K562 (cell line): Measurements from ENCODE around the gene ATP1A2. TPM values are rescaled to one million over a fixed set of nuclear protein-coding genes. Genes with fewer than 3 reads are reported as not detected.

Experiments used
- ATF3 ChIP-seq, 2 experiments: fragments of 450-650 bp in 1 of 2; sonication (generic) in 1 of 2; formaldehyde crosslinking in 1 of 2; IDR thresholded peaks in 1 of 2; conservative IDR thresholded peaks in 1 of 2; 2 replicates each; pipeline versions ENCODE4 v1.6.1 to v1.8.1; 2016 to 2023; ENCODE audit warnings: mild to moderate bottlenecking in 2 of 2, moderate library complexity in 2 of 2, inconsistent platforms in 1 of 2, missing genetic modification reagents in 1 of 2
- BCLAF1 ChIP-seq, 2 experiments: fragments of 450-650 bp in 1 of 2; IDR thresholded peaks; 2 replicates each; pipeline ENCODE4 v1.6.1; 2011 to 2017; ENCODE audit warnings: low read depth in 2 of 2, antibody characterized with exemption in 1 of 2, borderline replicate concordance in 1 of 2, low read length in 1 of 2, mild to moderate bottlenecking in 1 of 2, mixed read lengths in 1 of 2; ENCODE audit not compliant: control insufficient read depth in 1 of 2
- CCNT2 ChIP-seq: IDR thresholded peaks from 2 replicates; pipeline ENCODE4 v1.6.1; 2011; ENCODE audit warnings: borderline replicate concordance, low read depth, mild to moderate bottlenecking, moderate library complexity, mixed read lengths, low read length; ENCODE audit not compliant: insufficient read length; ENCODE audit errors: extremely low read depth
- E2F6 ChIP-seq, 2 experiments: IDR thresholded peaks; 2 replicates each; pipeline ENCODE4 v1.6.1; 2011; ENCODE audit warnings: borderline replicate concordance in 1 of 2, control low read depth in 1 of 2, low read depth in 1 of 2, low read length in 1 of 2, mild to moderate bottlenecking in 1 of 2, mixed read lengths in 1 of 2, moderate library complexity in 1 of 2; ENCODE audit not compliant: insufficient read depth in 1 of 2, insufficient read length in 1 of 2, poor library complexity in 1 of 2, severe bottlenecking in 1 of 2; ENCODE audit errors: extremely low read depth in 1 of 2
- EGR1 ChIP-seq: fragments of 450-650 bp; conservative IDR thresholded peaks from 2 replicates; pipeline ENCODE4 v1.6.1; 2017; ENCODE audit warnings: mild to moderate bottlenecking
- GMEB1 ChIP-seq: fragments of 250-450 bp; sonication (Bioruptor Pico); IDR thresholded peaks from 2 replicates; pipeline ENCODE4 v1.4.0; 2020; ENCODE audit warnings: mild to moderate bottlenecking
- KAT7 ChIP-seq: sonication (generic); formaldehyde crosslinking; IDR thresholded peaks from 2 replicates; pipeline ENCODE4 v1.8.0; 2022; ENCODE audit warnings: missing genetic modification reagents, mild to moderate bottlenecking, borderline replicate concordance
- KDM4B ChIP-seq, 2 experiments: fragments of 450-650 bp in 1 of 2; sonication (generic) in 1 of 2; IDR thresholded peaks; 2 replicates each; pipeline ENCODE4 v1.6.1; 2016 to 2017; ENCODE audit warnings: borderline replicate concordance in 2 of 2, antibody characterized with exemption in 1 of 2, low read depth in 1 of 2, mild to moderate bottlenecking in 1 of 2
- L3MBTL2 ChIP-seq: fragments of 450-650 bp; IDR thresholded peaks from 2 replicates; pipeline ENCODE4 v1.6.1; 2016; ENCODE audit warnings: mild to moderate bottlenecking, moderate library complexity
- NRF1 ChIP-seq, 2 experiments: fragments of 450-650 bp; IDR thresholded peaks in 1 of 2; conservative IDR thresholded peaks in 1 of 2; 2 replicates each; pipeline ENCODE4 v1.6.1; 2014; ENCODE audit warnings: mild to moderate bottlenecking in 2 of 2
- POLR2G ChIP-seq: fragments of 200-400 bp; formaldehyde crosslinking; IDR thresholded peaks from 2 replicates; pipeline ENCODE4 v1.6.1; 2017; ENCODE audit warnings: low read depth, mild to moderate bottlenecking, antibody characterized with exemption, low read length, moderate library complexity
- RFX1 ChIP-seq: fragments of 450-650 bp; IDR thresholded peaks from 2 replicates; pipeline ENCODE4 v1.6.1; 2016; ENCODE audit warnings: mild to moderate bottlenecking, moderate library complexity
- SOX6 ChIP-seq: fragments of 450-650 bp; IDR thresholded peaks from 2 replicates; pipeline ENCODE4 v1.6.1; 2014; ENCODE audit warnings: mild to moderate bottlenecking
- SRF ChIP-seq, 2 experiments: fragments of 250-450, 450-650 bp in 1 of 2; sonication (Bioruptor Pico) in 1 of 2; sonication (generic) in 1 of 2; formaldehyde crosslinking; IDR thresholded peaks; 2 replicates each; pipeline versions ENCODE4 v1.5.0 to v1.5.1; 2020 to 2022; ENCODE audit warnings: mild to moderate bottlenecking in 1 of 2, missing genetic modification reagents in 1 of 2
- VEZF1 ChIP-seq: fragments of 200-800 bp; sonication (Bioruptor generic); IDR thresholded peaks from 2 replicates; pipeline ENCODE4 v1.6.1; 2017; ENCODE audit warnings: missing genetic modification characterization, missing compliant biosample characterization
- ZBTB17 ChIP-seq: fragments of 450-650 bp; formaldehyde crosslinking; IDR thresholded peaks from 2 replicates; pipeline ENCODE4 v1.4.0; 2020; ENCODE audit warnings: mild to moderate bottlenecking
- polyA plus RNA-seq, 8 experiments: library from polyadenylated mRNA; depleted of rRNA in 4 of 8; stranded (reverse) in 5 of 8; unstranded in 3 of 8; fragments of >200 nt; fragmentation: Nextera tagmentation in 2 of 8; fragmentation: Illumina TruSeq in 1 of 8; extraction: Ambion mirVana in 2 of 8; extraction: Trizol in 1 of 8; gene quantifications; 2 replicates each; pipeline versions ENCODE4 v1.2.1 to v1.2.3, GENCODE V29; 2011 to 2014; ENCODE audit warnings: inconsistent platforms in 1 of 8, missing spikeins in 1 of 8
- total RNA-seq, 7 experiments: library from RNA; depleted of rRNA in 6 of 7; stranded (reverse); fragments of >200 nt in 6 of 7; fragmentation: Illumina TruSeq in 2 of 7; extraction: Trizol in 2 of 7; gene quantifications; 2 replicates each; pipeline versions ENCODE4 v1.2.1 to v1.2.3, GENCODE V29; 2011 to 2021; ENCODE audit warnings: low replicate concordance in 1 of 7

Gene ATP1A2
- total and polyA plus RNA-seq, 9 of the 15 experiments (the other 6 are each of a cell fraction or from before 2014, with no cell fraction given) = 0.04 to 0.11 (median 0.09) TPM; not detected in 6

GRCh38 chr1:160098852-160099561 is 16.6 kb upstream of the ATP1A2 start (continued):
- TF ChIP-seq GMEB1 (CRISPR knock-in tag) = no peak
- 0 out of 2 replicates have a peak, but pooled peaks have one; percentile 14 for TF ChIP-seq ZBTB17
- no peak for TF ChIP-seq SOX6
- peak; percentile 88 for TF ChIP-seq VEZF1 (CRISPR knock-in tag)
- TF ChIP-seq BCLAF1 (IDR thresholded peaks at IDR 0.05; ENCODE audit: borderline replicate concordance in 1 of 2, control insufficient read depth in 1 of 2, low read depth in 2 of 2, low read length in 1 of 2) = no peak
- peak; percentile 86 for TF ChIP-seq ATF3 (IDR thresholded peaks at IDR 0.05)
- peak; percentile 37; the same call in 1 of the 2 replicates for TF ChIP-seq ATF3 (CRISPR knock-in tag; conservative IDR thresholded peaks at IDR 0.05)
- peak; percentile 33 for TF ChIP-seq CCNT2
- TF ChIP-seq RFX1 = no peak
- TF ChIP-seq EGR1 = 0 out of 2 replicates have a peak, but pooled peaks have one; percentile 11
- 0 out of 2 replicates have a peak, but pooled peaks have one; percentile 41 for TF ChIP-seq KAT7
- TF ChIP-seq L3MBTL2 = peak; percentile 47; the same call in 1 of the 2 replicates
- TF ChIP-seq E2F6 (IDR thresholded peaks at IDR 0.05; ENCODE audit: borderline replicate concordance in 1 of 2, extremely low read depth in 1 of 2, insufficient read depth in 1 of 2, insufficient read length in 1 of 2, low read depth in 1 of 2, low read length in 1 of 2, poor library complexity in 1 of 2, severe bottlenecking in 1 of 2) = peak in 1 of 2 experiments; percentile 33
- no peak for TF ChIP-seq KDM4B (IDR thresholded peaks at IDR 0.05; ENCODE audit: borderline replicate concordance in 2 of 2, low read depth in 1 of 2)
- TF ChIP-seq NRF1 (conservative IDR thresholded peaks at IDR 0.05 in 1 of 2, IDR thresholded peaks at IDR 0.05 in 1 of 2) = peak; percentile 57 to 69
- peak; percentile 55 for TF ChIP-seq POLR2G
- peak in 1 of 2 experiments; percentile 79; a peak in 1 of 4 replicates for TF ChIP-seq SRF (CRISPR knock-in tag; IDR thresholded peaks at IDR 0.05)
